ACC112 (cell line): ENCODE results near the gene ATP6V1C2.

Source experiments
- H2AFZ ChIP-seq: fragments of 200-600 bp; sonication (generic); one replicate; pipeline ENCODE4 v1.6.0; 2017; ENCODE audit warnings: antibody characterized with exemption, low read length; ENCODE audit not compliant: unreplicated experiment
- H3K27ac ChIP-seq: fragments of 200-600 bp; sonication (generic); 2 replicates; pipeline ENCODE4 v1.5.1; 2014; ENCODE audit warnings: low read depth, mild to moderate bottlenecking, antibody characterized with exemption, low read length, moderate library complexity
- H3K27me3 ChIP-seq: fragments of 200-600 bp; sonication (generic); 2 replicates; pipeline ENCODE4 v1.6.1; 2014; ENCODE audit warnings: mild to moderate bottlenecking, antibody characterized with exemption, low read length, moderate library complexity, mixed read lengths; ENCODE audit not compliant: insufficient read depth
- H3K36me3 ChIP-seq: fragments of 200-600 bp; sonication (generic); 2 replicates; pipeline ENCODE4 v1.6.1; 2016; ENCODE audit warnings: mild to moderate bottlenecking, antibody characterized with exemption, low read length, moderate library complexity, mixed read lengths; ENCODE audit not compliant: insufficient read depth
- H3K4me1 ChIP-seq: fragments of 200-600 bp; sonication (generic); one replicate; pipeline ENCODE4 v1.6.1; 2016; ENCODE audit warnings: low read length, mixed read lengths; ENCODE audit not compliant: insufficient read depth, unreplicated experiment, control insufficient read depth
- H3K4me3 ChIP-seq: fragments of 200-600 bp; sonication (generic); 2 replicates; pipeline ENCODE4 v1.5.1; 2014; ENCODE audit warnings: mild to moderate bottlenecking, low read depth, low read length
- H3K79me2 ChIP-seq: fragments of 200-600 bp; sonication (generic); one replicate; pipeline ENCODE4 v1.6.0; 2016; ENCODE audit warnings: low read length; ENCODE audit not compliant: control insufficient read depth, unreplicated experiment, insufficient read depth

Gene ATP6V1C2

DNA sequence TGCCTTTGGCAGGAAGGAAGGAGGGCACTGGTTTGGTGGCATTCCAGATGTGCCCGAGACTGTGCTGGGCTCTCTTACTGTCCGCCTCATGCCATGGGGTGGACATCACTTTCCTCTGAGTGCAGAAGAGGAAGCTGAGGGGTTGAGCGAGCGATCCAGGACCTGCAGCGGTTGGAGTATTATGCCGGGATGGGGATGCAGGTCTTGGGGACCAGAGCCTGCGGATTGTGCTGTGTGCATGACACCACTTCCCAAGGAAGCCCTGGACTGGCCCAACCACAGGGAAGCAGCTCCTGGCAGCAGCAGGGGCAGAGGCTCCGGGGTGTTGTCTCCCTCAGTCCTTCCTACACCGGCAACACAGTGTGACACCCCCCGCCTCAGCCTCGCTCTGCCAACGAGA, 44.5 kb downstream of the ATP6V1C2 start:
- H3K79me2 ChIP-seq, result no peaks in the 10 kb centered on the region
- peaks cover 8% of the 10 kb centered on the region; the same call in 1 of the 2 replicates for H3K27me3 ChIP-seq
- H3K36me3 ChIP-seq, result no peaks in the 10 kb centered on the region
- no peaks in the 10 kb centered on the region for H3K4me1 ChIP-seq
- no peak overlapping the region for H3K27ac ChIP-seq
- no peak overlapping the region for H3K4me3 ChIP-seq
- H2AFZ ChIP-seq, result no peak overlapping the region

DNA sequence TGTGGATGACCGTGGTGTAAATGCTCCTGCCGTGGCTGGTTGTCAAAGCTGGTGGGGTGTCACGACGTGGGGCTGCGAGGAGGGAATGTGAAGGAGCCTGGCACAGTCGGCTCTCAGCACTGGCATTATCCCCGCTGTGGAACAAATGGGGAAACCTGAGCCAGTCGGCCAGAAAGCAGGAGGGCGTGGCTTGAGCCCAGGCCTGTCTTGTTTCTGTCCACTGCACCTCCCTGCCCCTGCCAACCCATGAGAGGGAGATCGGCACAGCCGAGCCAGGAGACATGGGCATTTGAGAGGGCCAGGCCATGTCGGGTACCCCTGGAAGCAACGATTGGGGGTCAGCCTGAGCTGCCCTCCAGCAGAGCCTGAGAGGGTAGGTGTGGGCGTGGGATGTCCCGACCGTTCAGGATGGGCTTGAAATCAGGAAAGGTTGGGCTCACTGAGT, 46.7 kb downstream of the ATP6V1C2 start:
- Histone ChIP-seq H2AFZ (no peak overlapping the region), H3K4me3 (no peak overlapping the region), H3K36me3 (no peaks in the 10 kb centered on the region), H3K4me1 (no peaks in the 10 kb centered on the region), H3K27me3 (peaks cover 8% of the 10 kb centered on the region; the same call in 1 of the 2 replicates), H3K27ac (no peak overlapping the region), H3K79me2 (no peaks in the 10 kb centered on the region)

DNA sequence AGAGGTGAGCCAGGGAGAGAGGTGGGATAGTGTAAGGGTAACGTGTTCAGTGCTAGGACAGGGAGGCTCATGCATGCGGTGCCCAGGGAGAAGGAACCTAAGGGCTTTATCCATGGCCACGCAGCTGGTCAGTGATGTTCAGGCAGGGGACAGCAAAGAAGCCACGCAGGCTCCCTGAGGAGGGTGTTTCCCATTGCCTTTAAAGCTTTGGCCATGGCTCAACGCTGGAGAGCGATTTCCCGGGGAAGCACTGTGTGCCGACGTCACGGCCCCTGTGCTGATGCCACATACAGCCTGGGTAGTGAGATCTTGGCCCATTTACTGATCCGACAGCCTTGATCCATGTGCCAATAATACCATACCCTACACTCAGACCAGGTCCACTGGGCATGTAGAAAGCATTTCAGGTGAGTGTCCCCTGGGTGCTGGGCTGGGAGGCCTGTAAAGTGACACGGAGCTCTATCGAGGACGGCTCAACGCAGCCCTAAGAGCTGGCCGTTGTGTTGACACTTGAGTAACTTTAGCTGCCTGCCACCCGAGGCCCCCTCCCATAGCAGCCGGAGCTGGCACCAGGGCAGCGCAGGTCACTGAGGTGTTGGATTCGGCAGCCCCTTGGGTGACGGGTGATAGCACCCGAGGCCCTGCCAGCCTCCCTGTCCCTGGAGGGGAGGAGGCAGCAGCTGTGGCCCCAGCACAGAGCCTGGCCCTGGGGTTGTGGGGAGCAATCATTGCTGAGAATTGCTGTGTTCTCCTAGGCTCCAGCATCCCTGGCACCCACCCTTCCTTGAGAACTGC, 49.7 kb downstream of the ATP6V1C2 start:
- H2AFZ ChIP-seq, result no peak overlapping the region
- no peak overlapping the region for H3K27ac ChIP-seq
- H3K36me3 ChIP-seq, result no peaks in the 10 kb centered on the region
- no peaks in the 10 kb centered on the region for H3K27me3 ChIP-seq
- no peaks in the 10 kb centered on the region for H3K79me2 ChIP-seq
- no peaks in the 10 kb centered on the region for H3K4me1 ChIP-seq
- no peak overlapping the region for H3K4me3 ChIP-seq

DNA sequence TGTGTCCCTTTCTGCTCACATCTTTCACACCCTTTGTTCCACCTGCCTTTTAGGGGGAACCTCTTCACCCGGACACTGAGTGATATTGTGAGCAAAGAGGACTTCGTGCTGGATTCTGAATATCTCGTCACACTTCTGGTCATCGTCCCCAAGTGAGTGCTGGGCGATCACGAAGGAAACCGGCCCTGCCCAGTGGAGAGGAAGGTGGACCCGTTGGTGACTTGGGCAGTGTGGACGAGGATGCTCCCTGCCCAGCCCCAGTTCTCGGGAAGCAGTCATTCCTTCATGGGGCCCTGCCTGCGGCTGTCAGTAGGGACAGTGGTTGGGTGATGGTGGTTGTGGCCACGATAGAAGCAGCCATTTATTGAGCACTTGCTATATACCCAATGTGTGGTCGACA, 50.4 kb downstream of the ATP6V1C2 start:
- Histone ChIP-seq H3K27me3 (no peaks in the 10 kb centered on the region), H3K36me3 (no peaks in the 10 kb centered on the region), H3K4me3 (no peak overlapping the region), H2AFZ (no peak overlapping the region), H3K27ac (no peak overlapping the region), H3K4me1 (no peaks in the 10 kb centered on the region), H3K79me2 (no peaks in the 10 kb centered on the region)

DNA sequence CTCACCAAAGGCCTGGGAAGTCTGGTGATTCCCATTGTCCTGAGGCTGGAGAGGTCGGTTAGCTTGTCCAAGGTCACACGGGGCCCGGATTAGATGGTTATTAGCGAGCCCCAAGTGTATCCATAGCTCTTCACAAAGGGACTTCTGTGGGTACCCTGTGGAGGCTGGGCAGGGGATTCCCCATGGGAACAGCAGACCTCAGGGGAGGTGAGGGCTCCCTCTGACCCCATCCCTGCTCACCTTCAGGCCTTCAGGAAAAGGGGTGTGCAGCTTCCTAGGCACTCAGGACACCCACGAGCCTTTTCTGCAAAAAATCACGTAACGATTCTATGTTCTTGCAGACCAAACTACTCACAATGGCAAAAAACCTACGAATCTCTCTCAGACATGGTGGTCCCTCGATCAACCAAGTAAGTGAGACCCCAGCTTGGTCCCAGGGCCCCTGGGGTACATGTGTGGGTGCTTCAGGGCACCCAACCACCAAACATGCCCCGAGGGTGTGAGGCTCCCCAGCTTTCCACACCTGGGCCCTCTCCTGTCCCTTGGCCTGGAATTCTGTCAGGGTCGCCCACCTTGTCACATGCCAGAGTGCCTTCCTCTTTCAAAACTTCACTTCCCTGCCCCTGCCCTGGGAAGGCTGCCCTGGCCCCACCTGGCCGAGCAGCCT, 50.9 kb downstream of the ATP6V1C2 start:
- H3K27ac ChIP-seq, result no peak overlapping the region
- no peaks in the 10 kb centered on the region for H3K27me3 ChIP-seq
- H3K79me2 ChIP-seq, result no peaks in the 10 kb centered on the region
- H3K36me3 ChIP-seq, result no peaks in the 10 kb centered on the region
- H3K4me1 ChIP-seq, result no peaks in the 10 kb centered on the region
- no peak overlapping the region for H3K4me3 ChIP-seq
- no peak overlapping the region for H2AFZ ChIP-seq

DNA sequence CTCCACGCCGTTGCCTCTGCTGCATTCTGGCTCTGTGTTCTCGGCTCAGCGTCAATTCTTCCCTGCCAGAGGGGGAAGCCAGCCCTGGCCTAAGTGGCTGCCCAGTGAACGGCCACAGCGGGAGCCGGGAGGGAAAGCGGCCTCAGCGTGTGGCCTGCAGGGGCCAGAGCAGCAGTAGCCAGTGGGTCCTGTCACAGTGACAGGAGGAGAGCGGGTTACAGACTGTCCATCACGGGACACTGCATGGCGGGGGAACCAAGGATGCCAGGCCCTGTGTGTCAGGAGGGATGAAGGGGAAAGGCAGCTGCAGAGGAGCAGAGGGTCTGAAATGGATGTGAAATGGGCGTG, 51.4 kb downstream of the ATP6V1C2 start:
- H3K79me2 ChIP-seq, result no peaks in the 10 kb centered on the region
- H3K4me3 ChIP-seq, result no peak overlapping the region
- H2AFZ ChIP-seq, result no peak overlapping the region
- H3K4me1 ChIP-seq, result no peaks in the 10 kb centered on the region
- H3K36me3 ChIP-seq, result no peaks in the 10 kb centered on the region
- H3K27me3 ChIP-seq, result no peaks in the 10 kb centered on the region
- no peak overlapping the region for H3K27ac ChIP-seq

DNA sequence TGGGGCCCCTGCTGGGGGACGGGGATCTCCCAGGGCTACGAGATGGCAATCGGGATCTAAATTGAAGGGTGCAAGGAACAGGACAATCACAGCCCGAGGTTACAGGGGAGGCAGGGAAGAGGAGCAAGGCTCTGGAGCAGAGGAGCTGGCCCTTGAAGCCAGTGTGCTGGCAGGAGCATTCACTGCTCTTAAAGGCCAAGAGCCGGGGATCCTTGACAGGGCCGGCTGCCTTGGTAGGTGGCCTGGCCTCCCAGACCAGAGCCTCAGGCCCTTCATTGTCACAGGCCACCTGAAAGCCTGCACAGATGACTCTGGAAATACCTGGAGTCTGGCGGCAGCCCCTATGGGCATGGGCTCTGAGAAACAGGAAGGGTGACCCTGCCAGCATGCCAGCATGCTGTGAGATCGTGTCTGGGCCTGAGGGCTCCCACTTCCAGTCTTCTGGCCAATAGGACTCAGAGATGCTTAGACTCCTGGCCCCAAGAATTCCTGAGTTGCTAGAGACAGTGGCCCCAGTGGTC, 52.5 kb downstream of the ATP6V1C2 start:
- Histone ChIP-seq H3K4me3 (no peak overlapping the region), H3K4me1 (no peaks in the 10 kb centered on the region), H2AFZ (no peak overlapping the region), H3K27me3 (no peaks in the 10 kb centered on the region), H3K79me2 (no peaks in the 10 kb centered on the region), H3K36me3 (no peaks in the 10 kb centered on the region), H3K27ac (no peak overlapping the region)

DNA sequence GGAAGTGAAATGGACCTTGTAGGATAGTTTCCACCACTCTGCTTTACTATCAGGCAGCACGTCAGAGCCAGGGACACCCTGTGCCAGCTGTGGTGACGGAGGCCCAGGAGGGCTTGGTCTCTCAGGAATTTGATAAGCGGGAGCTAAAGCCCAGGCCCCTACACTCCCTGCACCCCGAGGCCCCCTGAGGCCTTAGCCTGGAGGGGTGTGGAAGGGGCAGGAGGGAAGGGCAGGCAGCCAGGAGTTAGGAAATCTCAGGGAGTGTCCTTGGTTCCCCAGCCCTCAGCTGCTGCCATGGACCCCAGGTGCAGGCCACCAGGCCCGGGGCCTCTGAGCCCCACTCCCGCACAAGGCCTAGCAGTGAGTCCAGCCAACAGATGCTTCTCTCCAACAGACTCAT, 53.0 kb downstream of the ATP6V1C2 start:
- Histone ChIP-seq H2AFZ (no peak overlapping the region), H3K27ac (no peak overlapping the region), H3K36me3 (no peaks in the 10 kb centered on the region), H3K4me3 (no peak overlapping the region), H3K4me1 (no peaks in the 10 kb centered on the region), H3K79me2 (no peaks in the 10 kb centered on the region), H3K27me3 (no peaks in the 10 kb centered on the region)

DNA sequence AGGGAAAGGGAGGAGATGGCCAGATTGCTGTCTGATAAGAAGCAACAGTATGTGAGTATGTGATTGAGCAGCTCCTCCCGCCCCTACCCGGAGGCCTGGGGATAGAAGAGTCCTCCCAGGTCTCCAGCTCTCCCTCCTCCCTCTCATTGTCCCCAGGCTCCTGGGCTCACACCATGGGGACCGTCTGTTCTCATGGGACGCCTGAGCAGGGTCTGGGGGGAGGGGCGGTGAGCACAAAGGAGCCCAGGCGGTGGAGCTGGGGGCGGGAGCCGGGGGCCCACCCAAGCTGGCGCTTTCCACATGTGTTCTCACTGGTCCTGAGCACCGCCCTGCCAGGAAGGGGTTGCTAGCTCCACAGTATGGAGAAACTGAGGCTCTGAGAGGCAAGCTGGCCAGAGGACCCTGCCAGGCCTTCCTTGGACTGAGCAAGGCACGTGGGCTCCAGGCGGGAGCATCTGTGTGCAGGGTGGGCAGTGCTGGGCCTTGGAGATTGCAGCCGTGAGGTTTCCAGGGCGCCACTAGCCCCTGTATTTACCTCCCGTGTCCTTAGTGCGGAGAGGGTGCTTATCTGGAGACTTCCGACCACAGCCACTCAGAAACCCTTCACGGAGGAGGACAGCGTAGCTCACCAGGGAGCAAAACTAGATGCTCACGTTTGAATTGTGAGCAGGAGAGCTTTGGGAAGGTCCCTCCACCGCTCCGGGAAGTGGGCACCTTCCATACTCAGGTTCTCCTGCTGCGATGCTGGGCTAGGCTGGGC, 53.8 kb downstream of the ATP6V1C2 start:
- no peaks in the 10 kb centered on the region for H3K79me2 ChIP-seq
- H3K4me1 ChIP-seq, result no peaks in the 10 kb centered on the region
- no peak overlapping the region for H3K27ac ChIP-seq
- H3K27me3 ChIP-seq, result no peaks in the 10 kb centered on the region
- H2AFZ ChIP-seq, result no peak overlapping the region
- no peaks in the 10 kb centered on the region for H3K36me3 ChIP-seq
- H3K4me3 ChIP-seq, result no peak overlapping the region

DNA sequence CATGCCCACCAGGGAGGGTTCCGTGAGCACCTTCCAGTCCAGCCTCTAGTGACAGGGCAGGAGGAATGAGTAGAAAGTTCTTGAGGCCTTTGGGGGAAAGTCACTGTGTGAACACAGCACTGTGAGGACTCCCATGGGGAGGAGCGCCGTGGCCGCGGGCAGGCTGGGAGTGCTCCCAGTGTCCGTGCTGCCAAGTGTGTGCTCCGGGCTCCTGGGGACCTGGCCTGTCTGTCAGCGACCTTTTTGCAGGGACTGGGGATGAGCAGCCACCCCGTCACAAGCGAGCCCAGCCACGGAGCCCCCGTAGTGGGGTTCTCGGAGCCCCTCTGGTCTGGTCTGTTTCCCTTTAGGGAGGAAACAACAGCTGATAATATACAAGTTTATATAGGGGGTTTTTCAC, 54.4 kb downstream of the ATP6V1C2 start:
- H3K27ac ChIP-seq, result no peak overlapping the region
- no peaks in the 10 kb centered on the region for H3K4me1 ChIP-seq
- H2AFZ ChIP-seq, result no peak overlapping the region
- no peaks in the 10 kb centered on the region for H3K79me2 ChIP-seq
- no peaks in the 10 kb centered on the region for H3K27me3 ChIP-seq
- H3K4me3 ChIP-seq, result no peak overlapping the region
- H3K36me3 ChIP-seq, result no peaks in the 10 kb centered on the region
